Measurements from ENCODE around the gene TMEM150C. TPM values are rescaled to one million over a fixed set of nuclear protein-coding genes. Genes with fewer than 3 reads are reported as not detected.

The TMEM150C gene
- total RNA-seq, 1 experiment from 2014 or later = not detected

GRCh38 chr4:82521283-82521682, 40.5 kb downstream of the TMEM150C start:
- H3K27me3 ChIP-seq (replicated peaks) = no peaks in the 10 kb centered on the region
- no peak for DNase-seq (ENCODE audit: low read depth in 1 of 2, low spot score in 2 of 2)
- H3K9me3 ChIP-seq (replicated peaks) = no peaks in the 10 kb centered on the region
- peaks cover 32% of the 10 kb centered on the region for H3K4me1 ChIP-seq (replicated peaks)
- H3K36me3 ChIP-seq = no peaks in the 10 kb centered on the region
- H3K4me3 ChIP-seq = no peak overlapping the region
- H3K27ac ChIP-seq = no peak overlapping the region

GRCh38 chr4:82519776-82520175, 42.0 kb downstream of the TMEM150C start:
- DNase-seq (ENCODE audit: low read depth in 1 of 2, low spot score in 2 of 2) = no peak

GRCh38 chr4:82519072-82519471, 42.7 kb downstream of the TMEM150C start:
- Histone ChIP-seq H3K36me3 (no peaks in the 10 kb centered on the region), H3K4me1 (replicated peaks) (peaks cover 44% of the 10 kb centered on the region), H3K27me3 (replicated peaks) (no peaks in the 10 kb centered on the region), H3K27ac (no peak overlapping the region), H3K9me3 (replicated peaks) (no peaks in the 10 kb centered on the region), H3K4me3 (no peak overlapping the region)
- peak in 1 of 2 experiments; percentile 31 for DNase-seq (ENCODE audit: low read depth in 1 of 2, low spot score in 2 of 2)

More at GRCh38 chr4:82519776-82520175, 42.0 kb downstream of the TMEM150C start:
- Histone ChIP-seq H3K27ac (no peak overlapping the region), H3K27me3 (replicated peaks) (no peaks in the 10 kb centered on the region), H3K9me3 (replicated peaks) (no peaks in the 10 kb centered on the region), H3K36me3 (no peaks in the 10 kb centered on the region), H3K4me3 (no peak overlapping the region), H3K4me1 (replicated peaks) (peaks cover 44% of the 10 kb centered on the region)

GRCh38 chr4:82517043-82517442, 44.7 kb downstream of the TMEM150C start:
- H3K36me3 ChIP-seq = no peaks in the 10 kb centered on the region
- H3K27me3 ChIP-seq (replicated peaks) = 0 out of 2 replicates have a peak, but pooled peaks cover 3% of the 10 kb centered on the region
- H3K27ac ChIP-seq = no peak overlapping the region
- no peaks in the 10 kb centered on the region for H3K9me3 ChIP-seq (replicated peaks)
- H3K4me1 ChIP-seq (replicated peaks) = peaks cover 44% of the 10 kb centered on the region
- no peak overlapping the region for H3K4me3 ChIP-seq
- peak in 1 of 2 experiments; percentile 8 for DNase-seq (ENCODE audit: low read depth in 1 of 2, low spot score in 2 of 2)

GRCh38 chr4:82515705-82516104, 46.1 kb downstream of the TMEM150C start:
- Histone ChIP-seq H3K9me3 (replicated peaks) (no peaks in the 10 kb centered on the region), H3K36me3 (no peaks in the 10 kb centered on the region), H3K27me3 (replicated peaks) (0 out of 2 replicates have a peak, but pooled peaks cover 3% of the 10 kb centered on the region), H3K27ac (no peak overlapping the region), H3K4me3 (no peak overlapping the region), H3K4me1 (replicated peaks) (peaks cover 39% of the 10 kb centered on the region)
- DNase-seq (ENCODE audit: low read depth in 1 of 2, low spot score in 2 of 2) = peak; percentile 57 to 58

GRCh38 chr4:82513382-82513781, 48.4 kb downstream of the TMEM150C start:
- no peaks in the 10 kb centered on the region for H3K9me3 ChIP-seq (replicated peaks)
- no peak for DNase-seq (ENCODE audit: low read depth in 1 of 2, low spot score in 2 of 2)
- no peak overlapping the region for H3K27ac ChIP-seq
- H3K4me3 ChIP-seq = no peak overlapping the region
- H3K27me3 ChIP-seq (replicated peaks) = 0 out of 2 replicates have a peak, but pooled peaks cover 3% of the 10 kb centered on the region
- H3K36me3 ChIP-seq = no peaks in the 10 kb centered on the region
- peaks cover 27% of the 10 kb centered on the region for H3K4me1 ChIP-seq (replicated peaks)

GRCh38 chr4:82510216-82510615, 51.6 kb downstream of the TMEM150C start:
- Histone ChIP-seq H3K27ac (no peak overlapping the region), H3K9me3 (replicated peaks) (no peaks in the 10 kb centered on the region), H3K4me3 (no peak overlapping the region)

GRCh38 chr4:82508806-82509428, 52.9 kb downstream of the TMEM150C start:
- Histone ChIP-seq H3K27me3 (replicated peaks) (peaks cover 7% of the 10 kb centered on the region; the same call in 1 of the 2 replicates), H3K9me3 (replicated peaks) (no peaks in the 10 kb centered on the region), H3K27ac (no peak overlapping the region), H3K4me1 (replicated peaks) (no peaks in the 10 kb centered on the region), H3K4me3 (no peak overlapping the region), H3K36me3 (no peaks in the 10 kb centered on the region)
- DNase-seq (ENCODE audit: low read depth in 1 of 2, low spot score in 2 of 2) = no peak

More at GRCh38 chr4:82510216-82510615, 51.6 kb downstream of the TMEM150C start:
- no peak for DNase-seq (ENCODE audit: low read depth in 1 of 2, low spot score in 2 of 2)
- Histone ChIP-seq H3K36me3 (no peaks in the 10 kb centered on the region), H3K27me3 (replicated peaks) (peaks cover 7% of the 10 kb centered on the region; the same call in 1 of the 2 replicates), H3K4me1 (replicated peaks) (peaks cover 2% of the 10 kb centered on the region)

- no peak overlapping the region for H3K4me3 ChIP-seq
- H3K27me3 ChIP-seq (replicated peaks) = peaks cover 7% of the 10 kb centered on the region; the same call in 1 of the 2 replicates
- no peaks in the 10 kb centered on the region for H3K9me3 ChIP-seq (replicated peaks)
- H3K36me3 ChIP-seq = no peaks in the 10 kb centered on the region
- no peaks in the 10 kb centered on the region for H3K4me1 ChIP-seq (replicated peaks)
- DNase-seq (ENCODE audit: low read depth in 1 of 2, low spot score in 2 of 2) = no peak
- no peak overlapping the region for H3K27ac ChIP-seq
Observed at GRCh38 chr4:82508011-82508410, 53.8 kb downstream of the TMEM150C start.

- Histone ChIP-seq H3K4me1 (replicated peaks) (no peaks in the 10 kb centered on the region), H3K27me3 (replicated peaks) (peaks cover 11% of the 10 kb centered on the region)
- no peak for DNase-seq (ENCODE audit: low read depth in 1 of 2, low spot score in 2 of 2)
Observed at GRCh38 chr4:82501154-82501442, 60.7 kb downstream of the TMEM150C start.

GRCh38 chr4:82500435-82501153, 61.2 kb downstream of the TMEM150C start:
- peaks cover 13% of the 10 kb centered on the region for H3K27me3 ChIP-seq (replicated peaks)
- H3K27ac ChIP-seq = no peak overlapping the region
- no peak for DNase-seq (ENCODE audit: low read depth in 1 of 2, low spot score in 2 of 2)
- no peaks in the 10 kb centered on the region for H3K9me3 ChIP-seq (replicated peaks)
- no peaks in the 10 kb centered on the region for H3K36me3 ChIP-seq
- H3K4me3 ChIP-seq = no peak overlapping the region
- H3K4me1 ChIP-seq (replicated peaks) = no peaks in the 10 kb centered on the region

More at GRCh38 chr4:82501154-82501442, 60.7 kb downstream of the TMEM150C start:
- H3K9me3 ChIP-seq (replicated peaks) = no peaks in the 10 kb centered on the region
- H3K4me3 ChIP-seq = no peak overlapping the region
- H3K36me3 ChIP-seq = no peaks in the 10 kb centered on the region
- H3K27ac ChIP-seq = no peak overlapping the region

- no peaks in the 10 kb centered on the region for H3K36me3 ChIP-seq
- H3K4me1 ChIP-seq (replicated peaks) = no peaks in the 10 kb centered on the region
- no peaks in the 10 kb centered on the region for H3K9me3 ChIP-seq (replicated peaks)
- H3K4me3 ChIP-seq = no peak overlapping the region
- H3K27ac ChIP-seq = no peak overlapping the region
- peaks cover 11% of the 10 kb centered on the region for H3K27me3 ChIP-seq (replicated peaks)
- DNase-seq (ENCODE audit: low read depth in 1 of 2, low spot score in 2 of 2) = no peak
Observed at GRCh38 chr4:82499738-82500434, 61.9 kb downstream of the TMEM150C start.

- H3K4me3 ChIP-seq = no peak overlapping the region
- peaks cover 11% of the 10 kb centered on the region for H3K27me3 ChIP-seq (replicated peaks)
- H3K4me1 ChIP-seq (replicated peaks) = no peaks in the 10 kb centered on the region
- no peaks in the 10 kb centered on the region for H3K36me3 ChIP-seq
- no peak for DNase-seq (ENCODE audit: low read depth in 1 of 2, low spot score in 2 of 2)
- H3K27ac ChIP-seq = no peak overlapping the region
- H3K9me3 ChIP-seq (replicated peaks) = no peaks in the 10 kb centered on the region
Observed at GRCh38 chr4:82496349-82496748, 65.4 kb downstream of the TMEM150C start.

- Histone ChIP-seq H3K4me1 (replicated peaks) (no peaks in the 10 kb centered on the region), H3K27me3 (replicated peaks) (peaks cover 11% of the 10 kb centered on the region), H3K27ac (no peak overlapping the region), H3K9me3 (replicated peaks) (no peaks in the 10 kb centered on the region), H3K4me3 (no peak overlapping the region), H3K36me3 (no peaks in the 10 kb centered on the region)
- no peak for DNase-seq (ENCODE audit: low read depth in 1 of 2, low spot score in 2 of 2)
Observed at GRCh38 chr4:82495666-82496065, 66.1 kb downstream of the TMEM150C start.

Data from SJSA1 (cell line).